HG03097 (cell line): Measurements from ENCODE around the gene DNASE2B.

Experiments
- ATAC-seq: cut with Tn5 transposase; IDR thresholded peaks from one replicate; pipeline ENCODE4 v1.9.1; 2021; ENCODE audit not compliant: unreplicated experiment, low FRiP score

The DNASE2B gene

DNA sequence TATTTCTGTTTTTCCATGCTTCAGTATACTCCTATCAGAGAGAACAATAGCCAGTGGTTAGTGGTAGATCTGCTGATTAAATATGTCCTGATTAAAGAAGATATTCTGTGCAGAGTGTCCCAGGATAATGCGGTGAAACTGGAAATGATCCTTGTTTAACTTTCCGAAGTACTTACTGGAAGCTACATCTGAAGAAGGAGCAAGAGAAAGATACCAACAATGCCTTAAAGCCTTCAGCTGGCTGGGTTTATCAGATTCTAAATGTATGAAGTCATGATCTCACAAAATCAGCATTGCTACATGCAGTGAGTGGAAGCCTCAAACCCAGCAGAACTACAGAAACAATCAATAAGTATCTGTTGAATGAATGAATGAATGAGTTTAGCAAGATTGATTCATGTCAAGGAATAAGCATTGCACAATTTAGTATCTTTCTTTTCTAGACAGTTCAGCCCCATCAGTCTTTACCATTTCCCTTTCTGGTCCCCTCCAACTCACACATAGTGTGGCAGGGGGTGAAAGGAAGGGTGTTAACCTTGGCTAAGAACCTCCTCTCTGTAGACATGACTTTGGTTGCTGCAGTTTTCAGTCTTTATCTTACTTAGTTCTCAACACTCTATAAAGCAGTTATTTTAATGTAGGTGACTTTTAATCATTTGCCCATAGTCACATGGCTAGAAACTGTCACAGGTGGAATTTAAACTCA is 24.7 kb upstream of the DNASE2B start:
- no peak for ATAC-seq

DNA sequence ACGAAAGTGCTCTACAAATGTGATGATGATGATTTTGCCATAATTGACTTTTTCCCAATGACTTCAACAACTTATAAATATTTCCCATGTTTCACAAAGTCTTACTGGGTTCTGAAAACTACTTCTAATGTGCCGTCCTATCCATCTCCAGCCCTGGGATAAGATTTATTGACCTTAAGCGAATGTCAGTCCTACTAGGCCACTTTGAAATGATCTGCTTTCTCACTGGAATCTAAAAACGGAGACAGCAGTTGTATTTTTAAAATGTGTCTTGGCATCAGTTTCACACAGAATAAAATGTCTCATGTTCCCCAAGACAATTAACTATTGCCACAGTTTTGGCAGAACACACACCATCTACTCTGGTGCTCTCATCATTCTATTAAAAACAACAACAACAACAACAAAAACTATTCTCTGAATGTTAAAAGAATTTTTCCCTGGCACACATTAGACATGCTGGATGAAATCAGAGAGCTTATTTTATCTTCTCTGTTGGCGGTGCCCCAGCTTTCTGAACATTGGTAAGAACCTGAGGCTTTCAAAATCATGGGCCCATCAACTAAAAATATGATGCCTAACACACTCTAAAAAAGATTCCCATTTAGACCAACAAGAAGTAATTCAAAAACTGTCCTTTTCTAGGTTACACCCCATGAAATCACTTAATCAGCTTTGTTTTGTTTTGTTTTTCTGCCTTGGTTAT is 23.1 kb upstream of the DNASE2B start:
- no peak for ATAC-seq

GRCh38 chr1:84376000-84376910 is 22.0 kb upstream of the DNASE2B start:
- no peak for ATAC-seq

DNA sequence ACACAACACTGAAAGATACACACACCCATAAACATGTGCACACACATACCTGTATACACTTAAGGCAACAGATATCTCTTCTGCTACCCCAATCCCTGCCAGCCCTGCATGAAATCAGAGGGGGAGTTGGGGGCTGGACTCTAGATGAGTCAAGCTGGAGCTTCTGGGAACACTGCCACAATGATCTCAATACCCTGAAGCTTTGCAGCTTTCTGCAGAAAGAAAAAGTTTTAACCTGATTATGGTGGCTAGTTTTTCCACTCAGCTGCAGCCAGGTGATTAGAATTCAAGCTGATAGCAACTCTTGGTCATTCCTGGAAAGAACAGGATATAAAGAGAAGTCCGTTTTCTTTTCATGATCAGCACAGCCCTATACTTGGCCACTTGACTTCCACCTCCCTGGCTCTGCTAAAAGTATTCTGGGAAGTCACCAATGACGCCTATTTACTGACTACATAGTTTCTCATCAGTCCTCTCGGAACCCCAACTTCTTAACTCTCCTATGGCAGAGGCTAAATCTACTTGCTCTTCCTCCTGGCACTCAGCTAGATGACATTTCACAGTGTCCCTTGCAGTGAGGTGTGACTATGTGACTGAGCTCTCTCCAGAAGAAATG is 20.7 kb upstream of the DNASE2B start:
- no peak for ATAC-seq

DNA sequence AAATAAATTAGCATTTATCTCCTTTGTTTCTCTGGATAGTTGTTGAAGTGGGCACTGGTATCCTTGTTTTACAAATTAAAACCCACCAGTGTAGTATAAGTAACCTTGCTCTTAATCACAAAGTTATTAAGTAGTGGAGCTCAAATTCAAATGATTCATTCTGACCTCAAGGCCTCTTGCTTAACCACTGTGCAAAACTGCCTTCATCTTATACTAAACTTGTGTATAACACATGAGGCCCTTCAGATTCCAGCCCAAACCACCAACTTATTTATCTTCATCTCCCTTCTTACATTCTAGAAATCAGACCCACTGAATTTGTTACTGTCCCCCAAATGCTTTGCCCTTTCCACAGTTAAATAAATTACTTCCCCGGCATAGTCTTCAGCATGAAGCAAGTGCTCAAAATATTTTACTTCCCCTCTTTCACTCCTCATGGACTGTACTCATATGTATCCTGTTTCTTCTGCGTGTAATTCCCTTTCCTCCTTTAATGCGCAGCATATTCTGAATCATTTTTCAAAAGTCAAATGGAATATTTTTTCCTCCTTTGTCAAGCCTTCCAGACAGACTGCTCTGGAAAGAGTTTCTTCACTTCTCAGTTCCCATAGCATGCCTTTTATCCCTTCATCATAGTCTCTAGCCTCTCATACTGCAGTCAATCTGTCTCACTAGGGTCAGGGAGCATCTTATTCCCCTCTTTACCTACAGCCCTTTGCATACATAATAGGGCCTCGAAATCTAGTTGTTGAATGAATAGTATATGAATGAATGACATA is 19.0 kb upstream of the DNASE2B start:
- no peak for ATAC-seq

- no peak for ATAC-seq
These were observed 18.4 kb upstream of the DNASE2B start for GRCh38 chr1:84379917-84380180.

- ATAC-seq = no peak
These were observed 16.2 kb upstream of the DNASE2B start for GRCh38 chr1:84382127-84382526.

GRCh38 chr1:84385347-84385746 is 12.9 kb upstream of the DNASE2B start:
- ATAC-seq = no peak

DNA sequence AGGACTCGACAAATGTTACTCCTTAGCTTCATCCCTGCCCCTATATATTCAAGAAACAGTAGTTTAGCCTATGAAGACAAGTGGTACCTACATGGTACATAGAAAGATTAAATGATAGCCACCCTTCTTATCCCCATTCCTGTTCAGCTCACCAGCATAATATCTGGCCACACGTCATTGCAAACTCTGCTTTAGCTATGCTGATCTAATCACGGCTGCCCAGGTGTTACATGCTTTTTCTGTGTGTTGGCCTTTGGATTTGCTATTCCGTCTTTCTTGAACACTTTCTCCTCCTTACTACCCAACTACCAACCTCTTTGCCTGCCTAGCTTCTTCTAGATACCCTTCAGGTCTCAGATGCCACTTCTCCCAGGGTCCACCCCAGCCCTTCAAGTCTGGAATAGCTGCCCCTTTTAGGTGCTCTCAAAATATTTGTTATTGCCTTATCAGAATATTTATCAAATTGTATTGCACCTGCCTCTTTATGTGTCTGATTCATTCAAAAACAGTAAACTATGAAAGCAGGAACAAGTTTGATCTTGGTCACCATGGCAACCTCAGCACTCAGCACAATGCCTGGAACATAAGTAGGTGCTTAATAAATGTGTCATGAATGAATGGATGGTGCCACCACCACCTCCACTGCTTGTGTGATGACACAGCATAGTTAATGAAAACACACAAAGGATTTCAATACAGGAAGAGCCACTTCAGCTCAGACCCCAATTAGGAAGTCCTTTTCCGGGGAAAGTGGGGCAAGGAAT is 11.4 kb upstream of the DNASE2B start:
- ATAC-seq = no peak

DNA sequence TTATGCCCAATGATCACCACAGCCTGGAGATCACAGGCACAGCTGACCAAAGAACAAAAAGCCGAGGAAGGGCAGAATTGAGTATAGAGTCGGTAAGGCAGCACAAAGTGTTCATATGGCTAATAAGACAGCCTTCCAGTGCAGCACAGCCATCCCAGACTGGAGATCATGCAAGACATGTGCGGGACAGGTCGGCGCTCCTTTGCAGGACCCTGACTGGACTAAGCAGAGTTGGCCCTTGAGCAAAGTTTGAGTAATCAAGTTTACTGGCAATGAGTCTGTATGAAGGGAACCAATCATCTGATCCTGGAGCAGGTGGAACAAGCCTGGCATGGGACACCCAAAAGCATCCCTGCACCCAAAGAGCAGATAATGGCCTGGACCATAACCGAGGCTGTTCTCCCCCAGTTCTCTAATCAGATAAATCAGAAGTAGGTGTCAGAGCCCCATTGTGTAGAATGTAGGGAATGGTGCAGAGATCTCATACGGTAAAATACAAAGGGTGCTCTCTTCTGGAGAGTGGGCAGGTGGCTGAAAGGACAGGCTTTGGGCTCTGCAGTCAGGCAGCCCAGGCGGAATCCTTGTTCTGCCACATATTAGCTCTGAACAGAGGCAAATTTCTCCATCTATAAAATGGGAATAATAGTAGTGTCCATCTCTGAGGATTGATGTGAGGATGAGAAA is 10.7 kb upstream of the DNASE2B start:
- ATAC-seq = no peak

GRCh38 chr1:84390226-84390625 is 8.1 kb upstream of the DNASE2B start:
- no peak for ATAC-seq

GRCh38 chr1:84401156-84401555 is 2.9 kb downstream of the DNASE2B start:
- no peak for ATAC-seq

DNA sequence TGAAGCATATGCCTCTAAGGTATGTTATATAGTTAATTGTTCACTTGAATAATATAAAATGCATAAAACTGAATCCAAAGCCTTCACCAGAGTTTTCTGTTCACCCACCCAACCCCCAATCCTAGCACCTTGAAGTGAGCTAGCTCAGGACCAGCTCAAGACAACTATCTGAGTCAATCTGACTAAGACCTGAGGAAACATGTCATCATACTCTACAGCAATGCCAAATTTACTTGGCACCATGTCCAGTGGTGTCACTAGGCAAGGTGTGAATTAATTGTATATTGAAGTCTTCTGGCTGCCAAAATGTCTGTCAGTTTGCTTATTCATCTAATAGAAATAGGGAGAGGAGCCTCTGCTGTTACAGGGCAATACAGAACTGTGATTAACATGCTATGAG is 3.8 kb downstream of the DNASE2B start:
- no peak for ATAC-seq

GRCh38 chr1:84402501-84402900 is 4.2 kb downstream of the DNASE2B start:
- no peak for ATAC-seq

GRCh38 chr1:84403347-84403746 is 5.1 kb downstream of the DNASE2B start:
- ATAC-seq = no peak

- ATAC-seq = no peak
These were observed 8.1 kb downstream of the DNASE2B start for GRCh38 chr1:84406346-84406861.

GRCh38 chr1:84407524-84407923 is 9.2 kb downstream of the DNASE2B start:
- no peak for ATAC-seq

- no peak for ATAC-seq
These were observed 9.7 kb downstream of the DNASE2B start for GRCh38 chr1:84407958-84408422.

DNA sequence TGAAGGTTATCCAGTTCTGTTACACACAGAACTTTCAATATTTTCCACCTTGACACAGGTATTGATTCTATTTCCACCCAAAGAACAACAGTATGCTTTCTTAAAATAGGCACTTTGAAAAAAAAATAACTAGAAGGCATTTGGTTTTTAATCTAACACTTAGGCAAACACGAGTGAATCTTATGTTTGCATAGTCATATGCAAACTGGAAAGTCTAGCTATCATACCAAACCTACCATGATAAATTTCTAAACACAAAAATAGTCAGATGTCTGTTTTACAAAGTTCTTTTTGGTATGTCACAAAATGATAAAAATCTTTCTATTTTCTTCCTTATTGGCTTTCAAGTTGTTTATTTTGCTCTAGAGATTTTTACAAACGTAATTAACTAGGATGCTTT is 11.6 kb downstream of the DNASE2B start:
- ATAC-seq = no peak
